ENCODE data around the gene HAGH. TPM values are rescaled to one million over a fixed set of nuclear protein-coding genes. Genes with fewer than 3 reads are reported as not detected.
A peak's percentile ranks its signal among the peaks of the same experiment; 100 is the strongest.

Gene HAGH
- polyA plus RNA-seq, 1 donor, result 55.5 TPM

- WGBS (ENCODE audit: insufficient coverage, low lambda C conversion rate), result no CpG with 5 or more reads among the region's 9 CpGs
- H3K9me3 ChIP-seq (ENCODE audit: control insufficient read depth, low read depth, low read length), result no peaks in the 10 kb centered on the region
- no peaks in the 10 kb centered on the region for H3K36me3 ChIP-seq (ENCODE audit: control insufficient read depth, insufficient read depth, low read length)
- peaks cover 23% of the 10 kb centered on the region for H3K4me1 ChIP-seq (ENCODE audit: control insufficient read depth, insufficient read depth, low read length)
- no peak overlapping the region for H3K27ac ChIP-seq (ENCODE audit: low read length)
- H3K4me3 ChIP-seq (ENCODE audit: low read length), result no peak overlapping the region
- no peaks in the 10 kb centered on the region for H3K27me3 ChIP-seq (ENCODE audit: control insufficient read depth, insufficient read depth, low read length)
- DNase-seq, result no peak
Measured at GRCh38 chr16:1832838-1833454, 6.3 kb upstream of the HAGH start.

- WGBS (ENCODE audit: insufficient coverage, low lambda C conversion rate), result 72% methylated on average over 2 of the region's 19 CpGs
- Histone ChIP-seq H3K36me3 (ENCODE audit: control insufficient read depth, insufficient read depth, low read length) (no peaks in the 10 kb centered on the region), H3K27ac (ENCODE audit: low read length) (peak overlapping the region; percentile 84), H3K4me1 (ENCODE audit: control insufficient read depth, insufficient read depth, low read length) (peaks cover 23% of the 10 kb centered on the region), H3K4me3 (ENCODE audit: low read length) (no peak overlapping the region), H3K9me3 (ENCODE audit: control insufficient read depth, low read depth, low read length) (no peaks in the 10 kb centered on the region), H3K27me3 (ENCODE audit: control insufficient read depth, insufficient read depth, low read length) (no peaks in the 10 kb centered on the region)
- DNase-seq, result peak; percentile 44 to 71
Measured at GRCh38 chr16:1831186-1832075, 4.8 kb upstream of the HAGH start.

- peak; percentile 92 to 98 for DNase-seq
- Histone ChIP-seq H3K9me3 (ENCODE audit: control insufficient read depth, low read depth, low read length) (no peaks in the 10 kb centered on the region), H3K36me3 (ENCODE audit: control insufficient read depth, insufficient read depth, low read length) (no peaks in the 10 kb centered on the region), H3K4me3 (ENCODE audit: low read length) (peak overlapping the region; percentile 95), H3K4me1 (ENCODE audit: control insufficient read depth, insufficient read depth, low read length) (peaks cover 27% of the 10 kb centered on the region), H3K27ac (ENCODE audit: low read length) (peak overlapping the region; percentile 92), H3K27me3 (ENCODE audit: control insufficient read depth, insufficient read depth, low read length) (no peaks in the 10 kb centered on the region)
- WGBS (ENCODE audit: insufficient coverage, low lambda C conversion rate), result 40% methylated on average over 2 of the region's 3 CpGs
Measured at GRCh38 chr16:1830213-1830612, 3.6 kb upstream of the HAGH start.

- H3K4me3 ChIP-seq (ENCODE audit: low read length), result peak overlapping the region; percentile 95
- DNase-seq, result peak; percentile 79 to 90
- no peaks in the 10 kb centered on the region for H3K36me3 ChIP-seq (ENCODE audit: control insufficient read depth, insufficient read depth, low read length)
- H3K4me1 ChIP-seq (ENCODE audit: control insufficient read depth, insufficient read depth, low read length), result peaks cover 34% of the 10 kb centered on the region
- WGBS (ENCODE audit: insufficient coverage, low lambda C conversion rate), result no CpG with 5 or more reads among the region's 11 CpGs
- H3K9me3 ChIP-seq (ENCODE audit: control insufficient read depth, low read depth, low read length), result no peaks in the 10 kb centered on the region
- H3K27ac ChIP-seq (ENCODE audit: low read length), result peak overlapping the region; percentile 92
- H3K27me3 ChIP-seq (ENCODE audit: control insufficient read depth, insufficient read depth, low read length), result no peaks in the 10 kb centered on the region
Measured at GRCh38 chr16:1828645-1829410, 2.2 kb upstream of the HAGH start.

GRCh38 chr16:1825864-1826690, 548 bp downstream of the HAGH start:
- Histone ChIP-seq H3K27me3 (ENCODE audit: control insufficient read depth, insufficient read depth, low read length) (no peaks in the 10 kb centered on the region), H3K27ac (ENCODE audit: low read length) (peak overlapping the region; percentile 53), H3K4me3 (ENCODE audit: low read length) (peak overlapping the region; percentile 42), H3K9me3 (ENCODE audit: control insufficient read depth, low read depth, low read length) (no peaks in the 10 kb centered on the region), H3K4me1 (ENCODE audit: control insufficient read depth, insufficient read depth, low read length) (peaks cover 16% of the 10 kb centered on the region), H3K36me3 (ENCODE audit: control insufficient read depth, insufficient read depth, low read length) (peaks cover 16% of the 10 kb centered on the region)
- no CpG with 5 or more reads among the region's 96 CpGs for WGBS (ENCODE audit: insufficient coverage, low lambda C conversion rate)
- peak; percentile 60 to 87 for DNase-seq

- WGBS (ENCODE audit: insufficient coverage, low lambda C conversion rate), result no CpG with 5 or more reads among the region's 15 CpGs
- H3K4me3 ChIP-seq (ENCODE audit: low read length), result peak overlapping the region; percentile 42
- DNase-seq, result no peak
Measured at GRCh38 chr16:1825381-1825863, 1.2 kb downstream of the HAGH start.

GRCh38 chr16:1823821-1824220, 2.8 kb downstream of the HAGH start:
- WGBS (ENCODE audit: insufficient coverage, low lambda C conversion rate), result 100% methylated on average over 1 of the region's 9 CpGs
- DNase-seq, result peak; percentile 63 to 64

More at GRCh38 chr16:1825381-1825863, 1.2 kb downstream of the HAGH start:
- H3K9me3 ChIP-seq (ENCODE audit: control insufficient read depth, low read depth, low read length), result no peaks in the 10 kb centered on the region
- peaks cover 14% of the 10 kb centered on the region for H3K4me1 ChIP-seq (ENCODE audit: control insufficient read depth, insufficient read depth, low read length)
- peaks cover 23% of the 10 kb centered on the region for H3K36me3 ChIP-seq (ENCODE audit: control insufficient read depth, insufficient read depth, low read length)
- peak overlapping the region; percentile 53 for H3K27ac ChIP-seq (ENCODE audit: low read length)
- H3K27me3 ChIP-seq (ENCODE audit: control insufficient read depth, insufficient read depth, low read length), result no peaks in the 10 kb centered on the region

GRCh38 chr16:1822801-1823200, 3.8 kb downstream of the HAGH start:
- no peak overlapping the region for H3K27ac ChIP-seq (ENCODE audit: low read length)
- H3K4me3 ChIP-seq (ENCODE audit: low read length), result no peak overlapping the region
- H3K27me3 ChIP-seq (ENCODE audit: control insufficient read depth, insufficient read depth, low read length), result no peaks in the 10 kb centered on the region
- no CpG with 5 or more reads among the region's 16 CpGs for WGBS (ENCODE audit: insufficient coverage, low lambda C conversion rate)
- H3K9me3 ChIP-seq (ENCODE audit: control insufficient read depth, low read depth, low read length), result no peaks in the 10 kb centered on the region
- peaks cover 48% of the 10 kb centered on the region for H3K36me3 ChIP-seq (ENCODE audit: control insufficient read depth, insufficient read depth, low read length)
- peaks cover 11% of the 10 kb centered on the region for H3K4me1 ChIP-seq (ENCODE audit: control insufficient read depth, insufficient read depth, low read length)
- no peak for DNase-seq

More at GRCh38 chr16:1823821-1824220, 2.8 kb downstream of the HAGH start:
- Histone ChIP-seq H3K4me1 (ENCODE audit: control insufficient read depth, insufficient read depth, low read length) (peaks cover 11% of the 10 kb centered on the region), H3K36me3 (ENCODE audit: control insufficient read depth, insufficient read depth, low read length) (peaks cover 39% of the 10 kb centered on the region), H3K27ac (ENCODE audit: low read length) (no peak overlapping the region), H3K9me3 (ENCODE audit: control insufficient read depth, low read depth, low read length) (no peaks in the 10 kb centered on the region), H3K27me3 (ENCODE audit: control insufficient read depth, insufficient read depth, low read length) (no peaks in the 10 kb centered on the region), H3K4me3 (ENCODE audit: low read length) (no peak overlapping the region)

- no CpG with 5 or more reads among the region's 24 CpGs for WGBS (ENCODE audit: insufficient coverage, low lambda C conversion rate)
- H3K27me3 ChIP-seq (ENCODE audit: control insufficient read depth, insufficient read depth, low read length), result no peaks in the 10 kb centered on the region
- H3K9me3 ChIP-seq (ENCODE audit: control insufficient read depth, low read depth, low read length), result no peaks in the 10 kb centered on the region
- no peak overlapping the region for H3K4me3 ChIP-seq (ENCODE audit: low read length)
- H3K27ac ChIP-seq (ENCODE audit: low read length), result no peak overlapping the region
- peaks cover 11% of the 10 kb centered on the region for H3K4me1 ChIP-seq (ENCODE audit: control insufficient read depth, insufficient read depth, low read length)
- DNase-seq, result no peak
- peaks cover 55% of the 10 kb centered on the region for H3K36me3 ChIP-seq (ENCODE audit: control insufficient read depth, insufficient read depth, low read length)
Measured at GRCh38 chr16:1821861-1822611, 4.6 kb downstream of the HAGH start.
